ENCODE measurements around the gene GPR158. TPM values are rescaled to one million over a fixed set of nuclear protein-coding genes. Genes with fewer than 3 reads are reported as not detected.

GPR158 gene
- total RNA-seq, 1 experiment from 2014 or later, result not detected

GRCh38 chr10:25632802-25633201 lies 458.0 kb downstream of the GPR158 start:
- Histone ChIP-seq H3K36me3 (ENCODE audit: low read depth, low read length) (no peaks in the 10 kb centered on the region), H3K9ac (ENCODE audit: low read length) (no peak overlapping the region), H3K79me2 (ENCODE audit: low read length) (no peaks in the 10 kb centered on the region), H3K27me3 (ENCODE audit: low read length) (no peaks in the 10 kb centered on the region), H3K4me1 (ENCODE audit: insufficient read depth, low read length) (no peaks in the 10 kb centered on the region), H3K4me3 (ENCODE audit: low read length) (no peak overlapping the region), H3K27ac (ENCODE audit: low read length) (no peak overlapping the region), H4K20me1 (ENCODE audit: low read length) (no peaks in the 10 kb centered on the region), H3K9me3 (ENCODE audit: low read length) (no peaks in the 10 kb centered on the region), H3K4me2 (ENCODE audit: low read length) (no peak overlapping the region), H3F3A (ENCODE audit: low read length, unreplicated experiment) (no peaks in the 10 kb centered on the region), H3K9me2 (replicated peaks; ENCODE audit: low read length) (no peaks in the 10 kb centered on the region), H2AFZ (ENCODE audit: low read length) (no peak overlapping the region)
- intact Hi-C loops (cut with micrococcal nuclease), result no loop called here
- no peak for ATAC-seq
- ChIA-PET POLR2A (ENCODE audit: unreplicated experiment) (no interaction called here), CTCF (no interaction called here)
- no peak for DNase-seq
- TF ChIP-seq CTCF (conservative IDR thresholded peaks at IDR 0.05; ENCODE audit: low read depth, low read length), result no peak
- TF ChIP-seq EZH2phosphoT487 (IDR thresholded peaks at IDR 0.05; ENCODE audit: borderline replicate concordance, low read length), result no peak
- TF ChIP-seq EZH2 (IDR thresholded peaks at IDR 0.05; ENCODE audit: low read length, unreplicated experiment), result no peak
- no TSS peak for BruUV-seq (replicated peaks)

- DNase-seq (no peak), ATAC-seq (no peak)
- no peaks in the 10 kb centered on the region for H3K36me3 ChIP-seq (ENCODE audit: low read depth, low read length)
- H3K27ac ChIP-seq (ENCODE audit: low read length), result no peak overlapping the region
- H3F3A ChIP-seq (ENCODE audit: low read length, unreplicated experiment), result no peaks in the 10 kb centered on the region
- H4K20me1 ChIP-seq (ENCODE audit: low read length), result no peaks in the 10 kb centered on the region
- H3K4me2 ChIP-seq (ENCODE audit: low read length), result no peak overlapping the region
- no peaks in the 10 kb centered on the region for H3K79me2 ChIP-seq (ENCODE audit: low read length)
- TF ChIP-seq CTCF (conservative IDR thresholded peaks at IDR 0.05; ENCODE audit: low read depth, low read length) (no peak), EZH2 (IDR thresholded peaks at IDR 0.05; ENCODE audit: low read length, unreplicated experiment) (no peak), EZH2phosphoT487 (IDR thresholded peaks at IDR 0.05; ENCODE audit: borderline replicate concordance, low read length) (no peak)
- CTCF ChIA-PET, result no interaction called here
- no peak overlapping the region for H2AFZ ChIP-seq (ENCODE audit: low read length)
- H3K9ac ChIP-seq (ENCODE audit: low read length), result no peak overlapping the region
- no peak overlapping the region for H3K4me3 ChIP-seq (ENCODE audit: low read length)
- H3K9me3 ChIP-seq (ENCODE audit: low read length), result no peaks in the 10 kb centered on the region
- H3K4me1 ChIP-seq (ENCODE audit: insufficient read depth, low read length), result no peaks in the 10 kb centered on the region
- no peaks in the 10 kb centered on the region for H3K27me3 ChIP-seq (ENCODE audit: low read length)
- no TSS peak for BruUV-seq (replicated peaks)
- no peaks in the 10 kb centered on the region for H3K9me2 ChIP-seq (replicated peaks; ENCODE audit: low read length)
- intact Hi-C loops (cut with micrococcal nuclease), result no loop called here
- POLR2A ChIA-PET (ENCODE audit: unreplicated experiment), result no interaction called here
Observed at GRCh38 chr10:25633542-25633941, 458.7 kb downstream of the GPR158 start.

- ChIA-PET CTCF (no interaction called here), POLR2A (ENCODE audit: unreplicated experiment) (no interaction called here)
- H3K4me3 ChIP-seq (ENCODE audit: low read length), result no peak overlapping the region
- H3K9me2 ChIP-seq (replicated peaks; ENCODE audit: low read length), result no peaks in the 10 kb centered on the region
- intact Hi-C loops (cut with micrococcal nuclease), result no loop called here
- no peak overlapping the region for H2AFZ ChIP-seq (ENCODE audit: low read length)
- H3K4me2 ChIP-seq (ENCODE audit: low read length), result no peak overlapping the region
- no peak for TF ChIP-seq CTCF (conservative IDR thresholded peaks at IDR 0.05; ENCODE audit: low read depth, low read length)
- TF ChIP-seq EZH2phosphoT487 (IDR thresholded peaks at IDR 0.05; ENCODE audit: borderline replicate concordance, low read length), result no peak
- no peak for TF ChIP-seq EZH2 (IDR thresholded peaks at IDR 0.05; ENCODE audit: low read length, unreplicated experiment)
- H3K27ac ChIP-seq (ENCODE audit: low read length), result no peak overlapping the region
- no peaks in the 10 kb centered on the region for H3K9me3 ChIP-seq (ENCODE audit: low read length)
- H3K9ac ChIP-seq (ENCODE audit: low read length), result no peak overlapping the region
- peak; percentile 2 for DNase-seq
- no peaks in the 10 kb centered on the region for H3K79me2 ChIP-seq (ENCODE audit: low read length)
- no peaks in the 10 kb centered on the region for H3K27me3 ChIP-seq (ENCODE audit: low read length)
- BruUV-seq (replicated peaks), result no TSS peak
- no peaks in the 10 kb centered on the region for H3K36me3 ChIP-seq (ENCODE audit: low read depth, low read length)
- H3K4me1 ChIP-seq (ENCODE audit: insufficient read depth, low read length), result no peaks in the 10 kb centered on the region
- no peaks in the 10 kb centered on the region for H3F3A ChIP-seq (ENCODE audit: low read length, unreplicated experiment)
- no peak for ATAC-seq
- H4K20me1 ChIP-seq (ENCODE audit: low read length), result no peaks in the 10 kb centered on the region
Observed at GRCh38 chr10:25639646-25640045, 464.8 kb downstream of the GPR158 start.

Data from PC-3 (cell line).